Immature natural killer cell (primary cell): ENCODE data around the gene ZNF827. TPM values are rescaled to one million over a fixed set of nuclear protein-coding genes. Genes with fewer than 3 reads are reported as not detected.

Source experiments
- DNase-seq, 3 donors: peaks; one replicate each; pipeline ENCODE4 v3.0.0; 2022; ENCODE audit warnings: mixed read lengths in 1 of 3
- H3K27ac Mint-ChIP-seq, 6 donors: one replicate each; pipeline ENCODE4 v1.8.0; 2020; ENCODE audit warnings: mixed read lengths in 6 of 6, mild to moderate bottlenecking in 5 of 6, inconsistent platforms in 4 of 6, moderate library complexity in 3 of 6
- H3K27me3 Mint-ChIP-seq, 3 donors: one replicate each; pipeline ENCODE4 v1.8.0; 2020 to 2021; ENCODE audit warnings: low read depth in 3 of 3, mild to moderate bottlenecking in 3 of 3, mixed read lengths in 3 of 3, moderate library complexity in 3 of 3, inconsistent platforms in 1 of 3
- H3K36me3 Mint-ChIP-seq, 3 donors: one replicate each; pipeline ENCODE4 v1.8.0; 2020; ENCODE audit warnings: mixed read lengths in 3 of 3, inconsistent platforms in 2 of 3, mild to moderate bottlenecking in 2 of 3
- H3K4me1 Mint-ChIP-seq, 2 donors: one replicate each; pipeline ENCODE4 v1.8.0; 2020; ENCODE audit warnings: inconsistent platforms in 2 of 2, mild to moderate bottlenecking in 2 of 2, mixed read lengths in 2 of 2, moderate library complexity in 1 of 2
- H3K4me3 Mint-ChIP-seq, 5 donors: one replicate each; pipeline ENCODE4 v1.8.0; 2020; ENCODE audit warnings: mild to moderate bottlenecking in 5 of 5, mixed read lengths in 5 of 5, inconsistent platforms in 3 of 5, moderate library complexity in 3 of 5
- H3K9me3 Mint-ChIP-seq, 6 donors: one replicate each; pipeline ENCODE4 v1.8.0; 2020; ENCODE audit warnings: mild to moderate bottlenecking in 6 of 6, mixed read lengths in 6 of 6, inconsistent platforms in 4 of 6, moderate library complexity in 3 of 6
- polyA plus RNA-seq, 3 donors: library from polyadenylated mRNA; unstranded; fragments of 300-500 nt; fragmentation: Illumina TruSeq; gene quantifications; one replicate each; pipeline ENCODE4 v1.2.3, GENCODE V29; 2021

Gene ZNF827
- polyA plus RNA-seq, 3 donors from 2014 or later = 1.5 to 4.6 (median 1.7) TPM

- Mint-ChIP-seq H3K27ac (no peak overlapping the region), H3K27me3 (peaks cover 1 to 4% (median 2%) of the 10 kb centered on the region in 3 donors), H3K4me1 (peaks cover 4 to 8% of the 10 kb centered on the region in 2 donors), H3K36me3 (no peaks in the 10 kb centered on the region), H3K9me3 (peaks cover 0 to 2% (median 0%) of the 10 kb centered on the region in 6 donors), H3K4me3 (no peak overlapping the region)
- no peak for DNase-seq
Measured at GRCh38 chr4:145722561-145722960, 216.1 kb downstream of the ZNF827 start.

- Mint-ChIP-seq H3K4me1 (peaks cover 4 to 8% of the 10 kb centered on the region in 2 donors), H3K27me3 (peaks cover 1 to 4% (median 2%) of the 10 kb centered on the region in 3 donors), H3K36me3 (no peaks in the 10 kb centered on the region), H3K27ac (no peak overlapping the region), H3K4me3 (no peak overlapping the region), H3K9me3 (peaks cover 0 to 2% (median 0%) of the 10 kb centered on the region in 6 donors)
- no peak for DNase-seq
Measured at GRCh38 chr4:145720656-145721055, 218.0 kb downstream of the ZNF827 start.

- peak overlapping the region in 1 of 5 donors; percentile 34 for H3K4me3 Mint-ChIP-seq
- H3K4me1 Mint-ChIP-seq = peaks cover 4 to 8% of the 10 kb centered on the region in 2 donors
- H3K36me3 Mint-ChIP-seq = no peaks in the 10 kb centered on the region
- H3K27me3 Mint-ChIP-seq = peaks cover 1 to 4% (median 2%) of the 10 kb centered on the region in 3 donors
- no peak for DNase-seq
- peaks cover 0 to 2% (median 0%) of the 10 kb centered on the region in 6 donors for H3K9me3 Mint-ChIP-seq
- no peak overlapping the region for H3K27ac Mint-ChIP-seq
Measured at GRCh38 chr4:145719752-145720624, 218.6 kb downstream of the ZNF827 start.

GRCh38 chr4:145716661-145717200 is 221.9 kb downstream of the ZNF827 start:
- Mint-ChIP-seq H3K4me1 (peaks cover 4 to 8% of the 10 kb centered on the region in 2 donors), H3K27ac (no peak overlapping the region), H3K27me3 (peaks cover 3 to 8% (median 4%) of the 10 kb centered on the region in 3 donors), H3K4me3 (no peak overlapping the region), H3K9me3 (peaks cover 0 to 7% (median 5%) of the 10 kb centered on the region in 6 donors), H3K36me3 (no peaks in the 10 kb centered on the region)
- DNase-seq = no peak

- Mint-ChIP-seq H3K4me1 (peaks cover 4 to 8% of the 10 kb centered on the region in 2 donors), H3K27me3 (peaks cover 3 to 8% (median 4%) of the 10 kb centered on the region in 3 donors), H3K27ac (no peak overlapping the region), H3K36me3 (peaks cover 0 to 5% (median 4%) of the 10 kb centered on the region in 3 donors), H3K4me3 (no peak overlapping the region), H3K9me3 (peaks cover 0 to 11% (median 7%) of the 10 kb centered on the region in 6 donors)
- DNase-seq = no peak
Measured at GRCh38 chr4:145716200-145716599, 222.4 kb downstream of the ZNF827 start.

GRCh38 chr4:145709843-145710242 is 228.8 kb downstream of the ZNF827 start:
- peaks cover 0 to 7% (median 4%) of the 10 kb centered on the region in 3 donors for H3K27me3 Mint-ChIP-seq
- peaks cover 5 to 24% (median 8%) of the 10 kb centered on the region in 6 donors for H3K9me3 Mint-ChIP-seq
- no peak for DNase-seq
- no peak overlapping the region for H3K27ac Mint-ChIP-seq
- H3K4me3 Mint-ChIP-seq = no peak overlapping the region
- no peaks in the 10 kb centered on the region for H3K4me1 Mint-ChIP-seq
- peaks cover 0 to 6% (median 5%) of the 10 kb centered on the region in 3 donors for H3K36me3 Mint-ChIP-seq

- Mint-ChIP-seq H3K36me3 (peaks cover 0 to 6% (median 5%) of the 10 kb centered on the region in 3 donors), H3K4me3 (no peak overlapping the region), H3K27me3 (peaks cover 0 to 7% (median 4%) of the 10 kb centered on the region in 3 donors), H3K27ac (no peak overlapping the region), H3K4me1 (no peaks in the 10 kb centered on the region), H3K9me3 (peaks cover 5 to 24% (median 8%) of the 10 kb centered on the region in 6 donors)
- DNase-seq = no peak
Measured at GRCh38 chr4:145709336-145709735, 229.3 kb downstream of the ZNF827 start.

Other genes starting within 250 kb of the ZNF827 start
- 10 to 100 TPM; 39.8 to 49.4 (median 49.3) TPM for gene LSM6, start 236.9 kb upstream of the ZNF827 start, polyA plus RNA-seq